Astrocyte of the cerebellum (primary cell): ENCODE results near the gene OLFML2A.

Experiments used
- DNase-seq: peaks from one replicate; pipeline ENCODE4 v3.0.0-alpha.2; 2011; ENCODE audit warnings: low read depth
- H3K4me3 ChIP-seq: 2 replicates; pipeline ENCODE4 v1.5.1; 2011; ENCODE audit warnings: mild to moderate bottlenecking, low read depth, low read length, moderate library complexity
- in situ Hi-C: cut with HindIII; loops from 2 replicates; pipeline ENCODE4 v1.10.0; 2017; ENCODE audit warnings: low sequenced_read_pairs
- TF ChIP-seq, protein P1 (sequence below): IDR thresholded peaks from 2 replicates; pipeline ENCODE4 v1.5.1; 2012; ENCODE audit warnings: low read length, low read depth, moderate library complexity, mild to moderate bottlenecking; ENCODE audit errors: missing control alignments

OLFML2A gene

DNA sequence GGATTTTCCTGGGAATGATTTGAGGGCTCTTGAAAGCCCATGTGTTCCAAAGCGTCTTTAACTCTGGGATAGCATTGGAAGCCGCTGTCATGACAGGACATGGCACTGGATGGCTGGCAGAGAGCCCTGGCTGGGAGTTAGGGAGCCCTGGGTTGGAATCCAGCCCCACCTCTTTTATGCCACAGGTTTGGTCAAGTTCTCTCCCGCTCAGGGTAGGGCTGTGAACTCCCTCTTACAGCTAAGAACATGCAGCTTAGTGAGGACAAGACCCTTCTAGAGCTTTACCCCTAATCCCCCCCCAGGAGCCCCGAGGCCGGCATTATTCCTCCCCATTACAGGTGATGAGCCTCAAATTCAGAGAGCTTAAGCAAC, 37.2 kb downstream of the OLFML2A start:
- TF ChIP-seq, protein P1, sequence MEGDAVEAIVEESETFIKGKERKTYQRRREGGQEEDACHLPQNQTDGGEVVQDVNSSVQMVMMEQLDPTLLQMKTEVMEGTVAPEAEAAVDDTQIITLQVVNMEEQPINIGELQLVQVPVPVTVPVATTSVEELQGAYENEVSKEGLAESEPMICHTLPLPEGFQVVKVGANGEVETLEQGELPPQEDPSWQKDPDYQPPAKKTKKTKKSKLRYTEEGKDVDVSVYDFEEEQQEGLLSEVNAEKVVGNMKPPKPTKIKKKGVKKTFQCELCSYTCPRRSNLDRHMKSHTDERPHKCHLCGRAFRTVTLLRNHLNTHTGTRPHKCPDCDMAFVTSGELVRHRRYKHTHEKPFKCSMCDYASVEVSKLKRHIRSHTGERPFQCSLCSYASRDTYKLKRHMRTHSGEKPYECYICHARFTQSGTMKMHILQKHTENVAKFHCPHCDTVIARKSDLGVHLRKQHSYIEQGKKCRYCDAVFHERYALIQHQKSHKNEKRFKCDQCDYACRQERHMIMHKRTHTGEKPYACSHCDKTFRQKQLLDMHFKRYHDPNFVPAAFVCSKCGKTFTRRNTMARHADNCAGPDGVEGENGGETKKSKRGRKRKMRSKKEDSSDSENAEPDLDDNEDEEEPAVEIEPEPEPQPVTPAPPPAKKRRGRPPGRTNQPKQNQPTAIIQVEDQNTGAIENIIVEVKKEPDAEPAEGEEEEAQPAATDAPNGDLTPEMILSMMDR, result no peak
- no peak for DNase-seq
- no peak overlapping the region for H3K4me3 ChIP-seq
- in situ Hi-C loops, result no loop called here

- no peak for DNase-seq
- in situ Hi-C loops, result no loop called here
- no peak overlapping the region for H3K4me3 ChIP-seq
- TF ChIP-seq, protein P1, result no peak
Measured at GRCh38 chr9:124815601-124816000, 38.7 kb downstream of the OLFML2A start.

- in situ Hi-C loops, result no loop called here
- TF ChIP-seq, protein P1, result no peak
- no peak overlapping the region for H3K4me3 ChIP-seq
- no peak for DNase-seq
Measured at GRCh38 chr9:124818431-124819281, 41.7 kb downstream of the OLFML2A start.

- no peak for DNase-seq
- TF ChIP-seq, protein P1, result no peak
- in situ Hi-C loops, result no loop called here
- H3K4me3 ChIP-seq, result no peak overlapping the region
Measured at GRCh38 chr9:124820698-124821623, 44.0 kb downstream of the OLFML2A start.

- in situ Hi-C loops, result no loop called here
- no peak overlapping the region for H3K4me3 ChIP-seq
- TF ChIP-seq, protein P1, result no peak
- no peak for DNase-seq
Measured at GRCh38 chr9:124828489-124829333, 51.8 kb downstream of the OLFML2A start.

DNA sequence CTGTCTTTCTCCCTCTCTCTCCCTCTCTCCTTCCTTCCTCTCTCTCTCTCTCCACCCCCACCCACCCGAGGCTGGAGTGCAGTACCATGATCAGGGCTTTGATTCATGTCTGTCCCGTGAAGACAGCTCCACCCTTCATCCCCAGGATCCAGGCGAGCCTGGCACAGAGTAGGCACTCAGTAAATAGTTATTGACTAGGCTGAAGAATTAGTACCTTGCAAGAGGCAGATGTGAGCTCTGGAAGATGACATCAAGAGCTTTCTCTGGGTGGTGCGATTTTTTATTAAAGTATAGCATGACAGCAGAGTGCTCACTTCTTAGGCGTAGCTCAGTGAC, 52.4 kb downstream of the OLFML2A start:
- TF ChIP-seq, protein P1, result no peak
- in situ Hi-C loops, result no loop called here
- no peak overlapping the region for H3K4me3 ChIP-seq
- DNase-seq, result no peak
